Measurements from ENCODE around the gene CDKN1A.
A peak's percentile ranks its signal among the peaks of the same experiment; 100 is the strongest.
"Not testable (repeated sequence)": the region's sequence is repeated elsewhere in the genome, so short reads cannot be mapped to it uniquely, and the experiment has no call there.

The CDKN1A gene
- 86.2 to 518 reads per million in 2 donors for total RNA-seq

DNA sequence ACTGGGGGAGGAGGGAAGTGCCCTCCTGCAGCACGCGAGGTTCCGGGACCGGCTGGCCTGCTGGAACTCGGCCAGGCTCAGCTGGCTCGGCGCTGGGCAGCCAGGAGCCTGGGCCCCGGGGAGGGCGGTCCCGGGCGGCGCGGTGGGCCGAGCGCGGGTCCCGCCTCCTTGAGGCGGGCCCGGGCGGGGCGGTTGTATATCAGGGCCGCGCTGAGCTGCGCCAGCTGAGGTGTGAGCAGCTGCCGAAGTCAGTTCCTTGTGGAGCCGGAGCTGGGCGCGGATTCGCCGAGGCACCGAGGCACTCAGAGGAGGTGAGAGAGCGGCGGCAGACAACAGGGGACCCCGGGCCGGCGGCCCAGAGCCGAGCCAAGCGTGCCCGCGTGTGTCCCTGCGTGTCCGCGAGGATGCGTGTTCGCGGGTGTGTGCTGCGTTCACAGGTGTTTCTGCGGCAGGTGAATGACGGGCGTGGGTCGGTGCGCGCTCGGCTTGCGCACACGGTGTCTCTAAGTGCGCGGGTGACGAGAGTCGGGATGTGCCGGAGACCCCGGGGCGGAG lies at the start of gene CDKN1A:
Gene CDKN1A (plus strand): TSS at position 227 of the 555 bp plus-strand sequence. CDS start 5,388 bp downstream, outside the sequence.
- DNase-seq = peak; percentile 75

- DNase-seq = no peak
Measured at GRCh38 chr6:36629784-36630183, 48.7 kb upstream of the CDKN1A start.

DNA sequence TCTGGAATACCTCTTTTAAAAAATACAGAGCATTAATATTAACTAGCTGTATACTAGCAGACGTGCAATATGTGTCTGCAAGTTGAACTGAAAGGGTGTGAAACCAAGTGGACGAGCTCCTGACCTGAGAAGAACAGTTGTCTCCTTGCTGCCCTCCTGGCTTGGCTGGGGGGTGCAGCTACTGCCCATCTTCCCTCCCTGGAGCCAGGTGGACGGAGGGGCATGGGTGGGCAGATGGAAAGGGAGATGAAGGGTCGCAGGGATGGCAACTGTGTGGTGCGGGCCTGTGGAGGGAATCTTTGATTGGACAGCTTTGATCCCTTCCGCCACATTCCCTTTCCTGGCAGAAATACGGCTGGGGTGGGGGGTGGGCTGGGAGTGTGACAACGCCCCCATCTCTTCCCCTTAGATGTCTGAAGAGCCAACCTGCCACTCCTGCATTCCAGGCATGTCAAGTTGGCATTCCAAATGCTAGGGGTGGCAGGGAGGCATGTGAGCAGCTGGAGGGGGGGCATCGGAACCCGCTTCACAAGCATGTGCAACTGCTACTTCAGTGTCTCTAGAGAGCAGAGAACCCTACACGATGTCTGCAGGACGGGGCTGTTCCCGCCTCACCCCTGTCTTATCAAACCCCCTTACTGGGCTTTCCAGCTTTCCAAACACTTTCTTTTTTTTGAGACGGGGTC lies 47.0 kb upstream of the CDKN1A start:
- DNase-seq = no peak

DNA sequence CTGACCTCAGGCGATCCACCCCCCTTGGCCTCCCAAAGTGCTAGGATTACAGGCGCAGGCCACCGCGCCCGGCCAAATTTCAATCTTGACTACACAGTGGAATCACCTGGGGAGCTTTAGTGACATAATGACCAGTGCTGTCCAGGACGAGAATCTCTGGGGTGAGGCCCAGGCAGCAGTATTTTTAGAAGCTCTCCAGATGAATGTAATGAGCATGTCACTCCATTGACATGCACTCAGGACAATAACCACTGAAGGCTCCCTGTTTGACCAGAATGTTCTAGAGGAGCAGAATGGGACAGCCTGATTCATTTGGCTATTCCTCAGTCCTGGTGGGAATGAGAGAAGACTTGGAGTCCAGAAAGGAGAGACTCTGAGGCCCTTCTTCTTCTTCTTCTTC lies 45.1 kb upstream of the CDKN1A start:
- no peak for DNase-seq

DNA sequence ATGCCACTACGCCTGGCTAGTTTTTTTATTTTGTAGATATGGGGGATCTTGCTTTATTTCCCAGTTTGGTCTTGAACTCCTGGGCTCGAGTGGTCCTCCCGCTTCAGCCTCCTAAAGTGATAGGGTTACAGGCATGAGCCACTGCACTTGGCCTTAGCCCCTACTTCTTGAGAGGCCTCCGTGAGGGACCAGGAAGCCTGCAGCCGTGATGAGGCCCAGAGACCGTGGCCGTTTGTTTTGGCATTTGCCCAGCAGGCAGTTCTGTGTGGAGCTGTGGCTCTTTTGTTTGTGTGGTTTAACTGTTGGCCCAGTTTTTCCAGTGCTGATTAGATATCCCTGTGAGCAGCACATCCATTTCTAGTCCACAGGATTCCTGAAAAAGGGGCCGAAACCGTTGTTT lies 44.6 kb upstream of the CDKN1A start:
- no peak for DNase-seq

GRCh38 chr6:36634317-36635108 lies 44.0 kb upstream of the CDKN1A start:
- no peak for DNase-seq

DNA sequence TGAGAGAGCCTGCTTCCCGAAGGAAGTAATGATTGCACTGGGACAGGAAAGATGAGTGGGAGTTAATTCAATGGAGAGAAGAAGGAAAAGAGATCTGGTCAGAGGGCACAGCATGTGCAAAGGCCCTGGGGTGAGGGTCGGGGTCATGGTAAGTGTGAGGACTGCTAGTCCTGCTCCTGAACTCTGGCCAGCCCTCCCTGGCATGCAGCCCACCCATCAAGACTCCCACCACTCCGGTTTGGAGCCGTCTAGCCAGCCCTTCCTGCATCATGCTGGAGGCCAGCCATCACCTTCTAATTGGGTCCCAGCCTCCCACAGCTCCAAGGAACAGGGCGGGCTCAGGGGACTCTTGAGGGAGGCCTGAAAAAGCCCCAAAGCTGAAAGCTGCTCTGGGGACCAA lies 42.2 kb upstream of the CDKN1A start:
- DNase-seq = no peak

- no peak for DNase-seq
Measured at GRCh38 chr6:36636687-36637418, 41.7 kb upstream of the CDKN1A start.

GRCh38 chr6:36638579-36638978 lies 39.9 kb upstream of the CDKN1A start:
- DNase-seq = no peak

GRCh38 chr6:36639171-36639808 lies 39.2 kb upstream of the CDKN1A start:
- no peak for DNase-seq

- no peak for DNase-seq
Measured at GRCh38 chr6:36641543-36641942, 37.0 kb upstream of the CDKN1A start.

- no peak for DNase-seq
Measured at GRCh38 chr6:36642913-36643817, 35.3 kb upstream of the CDKN1A start.

DNA sequence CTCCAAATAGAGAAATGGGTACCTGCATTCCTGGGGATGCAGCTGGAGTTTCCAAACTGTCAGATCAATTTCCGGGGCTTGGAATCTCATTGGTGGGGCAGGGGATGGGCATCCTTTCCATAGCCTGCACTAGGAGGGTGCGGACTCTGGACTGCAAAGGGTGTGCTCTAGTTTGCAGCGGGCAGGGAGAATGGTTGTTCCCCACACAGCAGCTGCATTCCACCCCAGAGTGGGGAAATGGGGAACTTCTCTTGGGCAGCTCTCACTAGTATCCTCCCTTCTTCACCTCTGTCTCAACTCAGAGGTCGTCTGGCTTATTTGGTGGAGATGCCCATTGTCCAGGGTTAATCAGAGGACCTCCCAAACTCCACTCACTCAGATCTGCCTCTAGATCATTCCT lies 34.5 kb upstream of the CDKN1A start:
- DNase-seq = no peak

DNA sequence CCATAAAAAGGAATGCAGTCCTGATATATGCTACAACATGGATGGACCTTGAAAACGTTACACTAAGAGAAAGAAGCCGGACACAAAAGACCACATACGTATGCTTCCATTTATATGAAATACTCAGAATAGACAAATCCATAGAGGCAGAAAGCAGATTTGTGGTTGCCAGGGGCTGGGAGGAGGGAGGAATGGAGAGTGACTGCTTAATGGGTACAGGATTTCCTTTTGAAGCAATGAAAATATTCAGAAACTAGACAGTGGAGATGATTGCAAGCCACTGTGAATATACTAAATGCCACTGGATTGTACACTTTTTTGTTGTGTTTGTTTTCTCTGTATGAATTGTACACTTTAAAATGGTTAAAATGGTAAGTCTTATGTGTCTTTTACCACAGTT lies 29.4 kb upstream of the CDKN1A start:
- DNase-seq = no peak

- no peak for DNase-seq
Measured at GRCh38 chr6:36649701-36650484, 28.6 kb upstream of the CDKN1A start.

DNA sequence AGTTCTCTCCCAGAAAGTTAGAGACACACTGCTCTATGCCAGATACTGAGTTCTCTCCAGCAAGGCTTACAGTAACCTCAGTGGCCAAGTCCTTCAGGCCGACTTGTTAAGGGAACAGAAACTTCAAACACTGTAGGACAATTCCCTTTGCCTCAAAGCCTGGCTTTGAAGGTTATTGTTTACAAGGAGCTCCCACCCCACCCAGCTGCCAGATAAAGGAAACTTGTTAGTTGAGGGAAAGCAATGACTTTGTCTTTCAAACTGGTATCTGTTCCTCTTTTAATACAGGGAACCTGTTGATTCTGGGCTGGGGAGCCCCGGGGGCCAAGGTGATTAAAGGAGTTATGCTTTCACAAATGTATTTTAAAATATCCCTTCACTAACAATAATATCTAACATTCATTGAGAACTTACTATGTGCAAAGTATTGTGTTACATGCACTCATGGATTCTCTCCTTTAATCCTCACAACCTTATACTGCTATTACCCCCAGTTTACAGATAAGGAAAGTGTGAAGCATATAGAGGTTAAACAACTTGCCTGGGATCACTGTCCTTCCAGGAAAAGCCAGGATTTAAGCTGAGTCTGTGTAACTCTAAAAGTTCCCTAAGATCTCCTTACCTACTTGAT lies 27.6 kb upstream of the CDKN1A start:
- DNase-seq = no peak

- DNase-seq = no peak
Measured at GRCh38 chr6:36651659-36652379, 26.7 kb upstream of the CDKN1A start.

DNA sequence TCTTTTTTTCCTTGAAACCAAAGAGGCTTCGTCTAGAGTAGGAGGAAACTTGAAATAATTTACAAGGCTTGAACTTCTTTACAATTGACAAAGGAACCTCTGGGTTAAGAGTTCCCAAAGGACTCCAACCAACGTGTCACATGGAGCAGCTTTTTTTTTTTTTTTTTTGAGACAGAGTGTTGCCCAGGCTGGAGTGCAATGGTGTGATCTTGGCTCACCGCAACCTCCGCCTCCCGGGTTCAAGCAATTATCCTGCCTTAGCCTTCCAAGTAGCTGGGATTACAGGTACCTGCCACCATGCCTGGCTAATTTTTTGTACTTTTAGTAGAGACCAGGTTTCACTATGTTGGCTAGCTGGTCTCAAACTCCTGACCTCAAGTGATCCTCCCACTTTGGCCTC lies 24.0 kb upstream of the CDKN1A start:
- not testable (repeated sequence) for DNase-seq

- no peak for DNase-seq
Measured at GRCh38 chr6:36655085-36655724, 23.3 kb upstream of the CDKN1A start.

All from T-helper 9 cell (primary cell).